Measurements from ENCODE around the gene SNAP47.
"Not testable (repeated sequence)": the region's sequence is repeated elsewhere in the genome, so short reads cannot be mapped to it uniquely, and the experiment has no call there.

The SNAP47 gene, protein sequence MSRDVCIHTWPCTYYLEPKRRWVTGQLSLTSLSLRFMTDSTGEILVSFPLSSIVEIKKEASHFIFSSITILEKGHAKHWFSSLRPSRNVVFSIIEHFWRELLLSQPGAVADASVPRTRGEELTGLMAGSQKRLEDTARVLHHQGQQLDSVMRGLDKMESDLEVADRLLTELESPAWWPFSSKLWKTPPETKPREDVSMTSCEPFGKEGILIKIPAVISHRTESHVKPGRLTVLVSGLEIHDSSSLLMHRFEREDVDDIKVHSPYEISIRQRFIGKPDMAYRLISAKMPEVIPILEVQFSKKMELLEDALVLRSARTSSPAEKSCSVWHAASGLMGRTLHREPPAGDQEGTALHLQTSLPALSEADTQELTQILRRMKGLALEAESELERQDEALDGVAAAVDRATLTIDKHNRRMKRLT

GRCh38 chr1:227734856-227735538 lies at the start of gene SNAP47, which contains the start of gene JMJD4:
TSS of gene SNAP47 (plus strand) at chr1:227735435. CDS start at chr1:227747737, 12,302 bp downstream.
TSS of gene JMJD4 (minus strand) at chr1:227735302. CDS start at chr1:227735273, 29 bp downstream.
- peak; percentile 93 for DNase-seq

- DNase-seq = no peak
Measured at GRCh38 chr1:227685807-227686206, 49.4 kb upstream of the SNAP47 start.

DNA sequence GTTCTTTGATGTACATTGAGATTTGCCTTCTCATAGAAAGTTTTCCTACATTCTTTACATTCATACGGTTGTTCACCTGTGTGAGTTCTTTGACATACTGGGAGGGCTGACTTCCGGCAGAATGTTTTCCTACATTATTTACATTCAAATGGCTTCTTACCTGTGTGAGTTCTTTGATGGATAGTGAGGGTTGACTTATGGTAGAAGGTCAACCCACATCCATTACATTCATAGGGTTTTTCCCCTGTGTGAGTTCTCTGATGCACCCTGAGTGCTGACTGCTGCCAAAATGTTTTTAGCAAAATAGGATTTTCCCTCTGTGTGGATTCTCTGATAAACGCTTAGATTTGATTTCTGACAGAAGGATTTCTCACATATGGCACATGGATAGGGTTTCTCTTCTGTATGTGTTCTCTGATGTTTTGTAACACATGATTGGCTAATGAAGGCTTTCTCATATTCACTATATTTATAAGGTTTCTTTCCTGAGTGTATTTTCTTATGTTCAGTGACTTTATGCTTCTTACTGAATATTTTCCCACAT lies 37.8 kb upstream of the SNAP47 start:
- no peak for DNase-seq

GRCh38 chr1:227701631-227702030 lies 33.6 kb upstream of the SNAP47 start:
- not testable (repeated sequence) for DNase-seq

- DNase-seq = no peak
Measured at GRCh38 chr1:227707846-227708245, 27.4 kb upstream of the SNAP47 start.

- DNase-seq = no peak
Measured at GRCh38 chr1:227709451-227709850, 25.8 kb upstream of the SNAP47 start.

DNA sequence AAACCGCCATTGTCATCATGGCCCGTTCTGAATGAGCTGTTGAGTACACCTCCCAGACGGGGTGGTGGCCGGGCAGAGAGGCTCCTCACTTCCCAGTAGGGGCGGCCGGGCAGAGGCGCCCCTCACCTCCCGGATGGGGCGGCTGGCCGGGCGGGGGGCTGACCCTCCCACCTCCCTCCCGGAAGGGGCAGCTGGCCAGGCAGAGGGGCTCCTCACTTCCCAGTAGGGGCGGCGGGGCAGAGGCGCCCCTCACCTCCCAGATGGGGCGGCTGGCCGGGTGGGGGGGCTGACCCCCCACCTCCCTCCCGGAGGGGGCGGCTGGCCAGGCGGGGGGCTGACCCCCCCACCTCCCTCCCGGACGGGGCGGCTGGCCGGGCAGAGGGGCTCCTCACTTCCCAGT lies 24.8 kb upstream of the SNAP47 start:
- DNase-seq = not testable (repeated sequence)

DNA sequence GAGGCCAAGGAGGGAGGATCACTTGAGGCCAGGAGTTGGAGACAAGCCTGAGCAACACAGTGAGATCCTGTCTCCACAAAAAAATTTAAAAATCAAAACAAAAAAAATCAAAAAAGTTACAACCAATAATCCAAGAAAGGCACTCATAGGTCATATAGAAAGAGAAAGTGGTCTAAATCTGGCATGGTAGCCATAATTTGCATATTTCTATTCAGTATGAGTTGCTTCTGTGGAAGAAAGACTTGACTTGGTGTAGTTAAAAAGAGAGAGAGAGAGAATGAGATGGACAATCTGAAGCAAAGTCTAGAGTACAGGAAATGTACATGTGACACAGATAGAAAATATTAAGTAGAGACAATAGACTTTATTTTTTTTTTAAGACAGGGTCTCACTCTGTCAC lies 22.6 kb upstream of the SNAP47 start:
- DNase-seq = no peak

- DNase-seq = no peak
Measured at GRCh38 chr1:227718932-227719331, 16.3 kb upstream of the SNAP47 start.

GRCh38 chr1:227723474-227723873 lies 11.8 kb upstream of the SNAP47 start:
- DNase-seq = no peak

DNA sequence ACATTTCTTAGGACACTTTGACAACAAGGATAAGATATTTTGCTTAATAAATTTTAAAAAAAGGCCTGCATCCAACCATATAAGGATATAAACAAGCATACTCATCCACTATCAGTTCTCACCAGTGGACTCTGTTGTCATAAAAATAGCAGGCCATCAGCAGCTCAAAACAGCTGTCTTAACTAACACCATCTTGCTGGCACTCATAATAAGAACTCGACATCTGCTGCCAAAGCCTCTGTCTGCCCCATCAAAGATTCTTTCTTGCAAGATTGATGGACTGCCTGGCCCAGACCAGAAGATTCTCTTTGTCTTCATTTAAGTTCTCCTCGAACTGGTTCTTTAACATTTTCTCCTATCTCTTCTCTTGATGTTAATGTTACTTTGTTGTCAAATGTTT lies 10.2 kb upstream of the SNAP47 start:
- DNase-seq = no peak

DNA sequence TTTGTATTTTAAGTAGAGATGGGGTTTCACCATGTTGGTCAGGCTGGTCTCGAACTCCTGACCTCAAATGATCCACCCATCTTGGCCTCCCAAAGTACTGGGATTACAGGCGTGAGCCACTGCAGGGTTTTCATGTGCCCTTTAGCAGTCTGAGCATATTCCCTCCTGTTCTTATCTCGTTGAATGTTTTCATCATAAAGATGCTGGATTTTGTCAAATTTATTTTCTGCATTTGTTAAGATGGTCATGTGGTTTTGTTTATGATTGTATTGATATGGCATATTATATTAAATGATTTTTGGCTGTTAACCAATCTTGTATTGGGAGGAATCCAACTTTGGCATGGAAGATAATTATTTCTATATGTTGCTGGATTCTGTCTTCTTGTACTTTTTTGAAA lies 8.9 kb upstream of the SNAP47 start:
- no peak for DNase-seq

GRCh38 chr1:227726924-227727599 lies 8.2 kb upstream of the SNAP47 start:
- no peak for DNase-seq

- DNase-seq = peak; percentile 84
Measured at GRCh38 chr1:227728059-227728891, 7.0 kb upstream of the SNAP47 start.

GRCh38 chr1:227728892-227729143 lies 6.4 kb upstream of the SNAP47 start:
- DNase-seq = no peak

- DNase-seq = peak; percentile 31
Measured at GRCh38 chr1:227729144-227729880, 5.9 kb upstream of the SNAP47 start.

DNA sequence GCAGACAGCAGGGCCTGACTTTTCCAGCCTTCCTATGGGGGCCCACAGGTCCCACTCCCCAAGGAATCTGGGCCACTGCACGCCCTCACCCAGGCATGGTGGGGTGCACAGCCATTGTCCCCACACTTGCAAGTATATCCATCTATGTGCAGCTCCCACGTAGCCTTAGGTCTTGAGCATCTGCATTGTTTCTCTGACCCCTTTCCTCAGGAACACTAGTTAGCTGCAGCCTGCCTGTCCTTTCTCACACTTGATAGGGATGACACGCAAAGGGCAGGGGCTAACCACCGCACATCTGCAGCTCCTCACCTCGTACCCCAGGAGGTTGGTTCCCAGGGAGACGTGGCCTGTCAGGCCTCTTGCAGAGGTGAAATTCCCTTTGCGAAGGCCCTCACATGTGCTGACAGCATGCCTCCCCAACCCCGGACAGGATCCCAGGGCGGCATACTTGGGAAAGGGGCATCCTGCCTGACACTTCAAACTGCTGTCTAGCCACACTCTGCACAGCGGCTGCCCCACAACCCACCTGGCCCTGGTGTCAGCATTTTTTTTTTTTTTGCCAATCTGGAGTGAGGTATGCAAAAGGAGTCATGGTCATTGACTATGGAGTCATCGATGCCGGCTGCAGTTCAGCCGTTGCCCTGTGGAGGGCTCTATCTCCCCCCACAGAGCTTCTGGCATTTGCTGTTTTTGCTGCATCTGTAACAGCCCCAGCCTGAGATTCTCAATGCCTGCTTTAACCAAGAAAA lies 5.2 kb upstream of the SNAP47 start:
- DNase-seq = peak; percentile 46

DNA sequence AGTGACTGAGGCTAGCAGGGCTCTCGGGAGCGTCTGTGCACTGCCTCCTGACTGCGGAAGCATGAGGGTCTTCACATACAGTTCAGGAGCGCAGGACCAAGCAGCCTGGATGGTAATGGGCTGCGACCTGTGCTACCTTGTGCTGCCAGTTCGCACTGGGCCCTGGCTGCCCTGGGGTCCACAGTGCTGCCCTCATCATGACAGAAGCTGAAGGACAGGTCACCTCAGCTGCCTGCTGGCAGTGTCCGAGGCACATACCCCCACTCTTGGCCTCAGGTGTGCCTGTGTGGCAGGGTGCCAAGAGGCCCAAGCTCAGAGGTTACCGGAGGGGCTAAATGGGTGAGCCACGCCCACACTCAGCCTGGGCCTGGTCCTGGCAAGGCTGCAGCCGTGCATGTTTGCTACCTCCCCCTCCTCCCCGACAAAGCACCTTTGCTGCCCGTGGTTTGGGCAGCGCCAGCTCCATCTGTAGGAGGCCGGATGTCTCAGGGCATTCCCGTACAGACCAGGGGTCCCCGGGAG lies 4.5 kb upstream of the SNAP47 start:
- DNase-seq = no peak

DNA sequence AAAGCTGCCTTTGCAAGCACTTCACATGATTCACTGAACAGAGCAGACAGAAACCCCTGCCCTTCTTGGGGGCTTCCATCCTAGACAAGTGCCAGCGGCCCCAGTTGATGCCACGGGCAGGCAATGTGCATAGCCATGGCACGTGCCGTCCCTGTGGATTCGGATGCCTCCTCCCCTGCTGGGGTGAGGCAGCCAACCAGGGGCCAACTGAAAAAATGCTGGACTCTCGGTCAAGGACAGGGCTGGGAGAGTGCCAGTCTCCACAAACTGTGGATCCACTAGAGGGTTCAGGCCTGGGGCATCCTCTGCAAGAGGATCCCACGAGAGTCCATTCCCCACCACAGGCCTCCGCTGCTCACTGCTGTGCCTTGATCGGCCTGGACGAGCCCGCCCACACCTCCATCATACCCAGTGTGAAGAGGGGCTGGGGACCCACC lies 4.0 kb upstream of the SNAP47 start:
- DNase-seq = no peak

DNA sequence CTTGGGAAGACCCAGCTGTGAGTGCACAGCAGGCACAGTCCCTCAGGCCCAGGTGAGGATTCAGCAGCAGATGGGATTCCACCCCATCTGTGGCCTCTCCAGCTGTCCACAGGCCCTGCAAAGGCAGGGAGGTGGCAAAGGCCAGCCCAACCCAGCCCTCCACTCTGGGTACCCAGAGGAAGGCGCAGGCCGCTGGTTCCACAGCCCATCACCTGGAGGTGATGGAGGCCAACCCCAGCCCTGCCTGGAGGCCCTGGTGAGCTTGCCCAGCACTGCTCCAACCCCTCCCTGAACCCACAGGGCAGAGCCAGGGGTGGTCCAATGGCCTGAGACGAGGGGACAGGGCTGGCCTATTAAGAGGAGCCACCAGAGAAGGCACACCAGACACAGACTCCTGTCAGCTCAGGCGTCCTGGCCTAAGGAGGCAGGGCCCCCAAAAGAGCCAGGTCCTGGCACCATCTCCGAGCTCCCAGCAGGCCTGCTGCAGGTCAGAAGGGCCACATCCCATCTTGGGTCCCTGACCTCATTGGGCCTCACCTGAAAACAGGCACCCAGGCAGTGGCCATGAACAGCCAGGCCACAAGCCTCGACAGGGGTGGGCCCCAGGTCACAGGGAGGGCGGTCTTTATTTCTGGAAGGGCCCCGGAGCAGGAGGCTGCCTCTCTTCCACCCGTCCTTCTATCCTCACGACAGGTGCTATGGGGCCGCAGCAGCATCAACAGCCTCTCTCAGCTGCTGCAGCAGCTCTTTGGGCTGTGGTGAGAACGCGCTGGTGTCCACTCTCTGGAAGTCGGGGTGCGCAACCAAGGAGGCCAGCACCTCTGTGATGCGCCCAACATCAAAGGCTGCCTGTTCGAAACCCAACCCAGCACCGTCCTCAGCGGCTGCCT lies 3.3 kb upstream of the SNAP47 start:
- peak; percentile 30 for DNase-seq
